H9 (cell line): ENCODE measurements around the gene USB1. TPM values are rescaled to one million over a fixed set of nuclear protein-coding genes. Genes with fewer than 3 reads are reported as not detected.

Experiments
- DNase-seq: peaks from one replicate; pipeline ENCODE4 v3.0.0-alpha.2; 2017
- H2AFZ ChIP-seq: one replicate; pipeline ENCODE4 v1.6.1; 2013; ENCODE audit warnings: mild to moderate bottlenecking, low read length, control low read depth, moderate library complexity
- H2AK5ac ChIP-seq: 2 replicates; pipeline ENCODE4 v1.6.1; 2013; ENCODE audit warnings: low read length, control low read depth, mixed read lengths; ENCODE audit not compliant: insufficient read length
- H2BK120ac ChIP-seq: one replicate; pipeline ENCODE4 v1.6.1; 2013; ENCODE audit warnings: low read depth, mild to moderate bottlenecking, low read length, control low read depth, inconsistent platforms; ENCODE audit not compliant: poor library complexity, severe bottlenecking
- H2BK12ac ChIP-seq: 2 replicates; pipeline ENCODE4 v1.6.1; 2013; ENCODE audit warnings: low read length, control low read depth, mixed read lengths, low read depth; ENCODE audit not compliant: insufficient read length
- H2BK15ac ChIP-seq: 2 replicates; pipeline ENCODE4 v1.6.1; 2013; ENCODE audit warnings: low read depth, low read length, control low read depth
- H2BK20ac ChIP-seq: one replicate; pipeline ENCODE4 v1.6.1; 2013; ENCODE audit warnings: low read depth, mild to moderate bottlenecking, low read length, control low read depth, inconsistent platforms; ENCODE audit not compliant: poor library complexity, severe bottlenecking
- H2BK5ac ChIP-seq: 2 replicates; pipeline ENCODE4 v1.6.1; 2013; ENCODE audit warnings: low read length, control low read depth, mixed read lengths; ENCODE audit not compliant: insufficient read length
- H3K14ac ChIP-seq: 2 replicates; pipeline ENCODE4 v1.6.1; 2013; ENCODE audit warnings: low read length, control low read depth; ENCODE audit not compliant: insufficient read depth
- H3K18ac ChIP-seq: 2 replicates; pipeline ENCODE4 v1.6.1; 2013; ENCODE audit warnings: low read depth, mild to moderate bottlenecking, mixed read lengths, low read length, control low read depth; ENCODE audit not compliant: insufficient read length
- H3K23ac ChIP-seq: 2 replicates; pipeline ENCODE4 v1.6.1; 2013; ENCODE audit warnings: low read length, control low read depth, mixed read lengths, low read depth; ENCODE audit not compliant: insufficient read length
- H3K23me2 ChIP-seq: 2 replicates; pipeline ENCODE4 v1.6.1; 2013; ENCODE audit warnings: low read depth, mild to moderate bottlenecking, mixed read lengths, low read length, control low read depth; ENCODE audit not compliant: insufficient read length, poor library complexity, severe bottlenecking
- H3K27ac ChIP-seq: 2 replicates; pipeline ENCODE4 v1.5.1; 2013; ENCODE audit warnings: low read length, control low read depth, mixed read lengths, low read depth; ENCODE audit not compliant: insufficient read length
- H3K27me3 ChIP-seq: 2 replicates; pipeline ENCODE4 v1.6.1; 2013; ENCODE audit warnings: low read length, control low read depth, inconsistent platforms; ENCODE audit not compliant: insufficient read depth
- H3K4ac ChIP-seq: 2 replicates; pipeline ENCODE4 v1.6.1; 2013; ENCODE audit warnings: low read depth, mild to moderate bottlenecking, control low read depth, inconsistent platforms, low read length, moderate library complexity
- H3K4me1 ChIP-seq: 2 replicates; pipeline ENCODE4 v1.6.1; 2013; ENCODE audit warnings: low read length, control low read depth, inconsistent platforms; ENCODE audit not compliant: insufficient read depth
- H3K4me2 ChIP-seq: 2 replicates; pipeline ENCODE4 v1.6.1; 2013; ENCODE audit warnings: low read length, control low read depth, mixed read lengths; ENCODE audit not compliant: insufficient read length, insufficient read depth
- H3K56ac ChIP-seq: 2 replicates; pipeline ENCODE4 v1.6.1; 2013; ENCODE audit warnings: low read depth, mild to moderate bottlenecking, mixed read lengths, low read length, control low read depth; ENCODE audit not compliant: insufficient read length
- H3K79me1 ChIP-seq: 2 replicates; pipeline ENCODE4 v1.6.1; 2013; ENCODE audit warnings: low read depth, mild to moderate bottlenecking, moderate library complexity, low read length, control low read depth, inconsistent platforms; ENCODE audit not compliant: insufficient read depth, poor library complexity, severe bottlenecking
- H3K79me2 ChIP-seq: 2 replicates; pipeline ENCODE4 v1.6.1; 2013; ENCODE audit warnings: low read length, control low read depth, inconsistent platforms; ENCODE audit not compliant: insufficient read depth
- H3K9ac ChIP-seq: 2 replicates; pipeline ENCODE4 v1.6.1; 2013; ENCODE audit warnings: low read length, control low read depth, mixed read lengths; ENCODE audit not compliant: insufficient read length; ENCODE audit errors: extremely low read depth
- H3K9me3 ChIP-seq: one replicate; pipeline ENCODE4 v1.6.1; 2013; ENCODE audit warnings: low read depth, low read length, inconsistent platforms; ENCODE audit not compliant: control insufficient read depth
- H3T11ph ChIP-seq: one replicate; pipeline ENCODE4 v1.6.1; 2013; ENCODE audit warnings: mild to moderate bottlenecking, low read length, control low read depth, inconsistent platforms
- H4K20me1 ChIP-seq: one replicate; pipeline ENCODE4 v1.6.1; 2013; ENCODE audit not compliant: control insufficient read depth, insufficient read length, insufficient read depth
- H4K5ac ChIP-seq: 2 replicates; pipeline ENCODE4 v1.6.1; 2013; ENCODE audit warnings: low read depth, mild to moderate bottlenecking, mixed read lengths, low read length, control low read depth; ENCODE audit not compliant: insufficient read length
- H4K8ac ChIP-seq: replicated peaks from 2 replicates; pipeline ENCODE4 v1.6.1; 2013; ENCODE audit warnings: low read length, control low read depth, mixed read lengths, low read depth; ENCODE audit not compliant: insufficient read length
- H4K91ac ChIP-seq: 2 replicates; pipeline ENCODE4 v1.6.1; 2013; ENCODE audit warnings: low read depth, mild to moderate bottlenecking, moderate library complexity, mixed read lengths, low read length, control low read depth; ENCODE audit not compliant: insufficient read length
- H3K27ac Mint-ChIP-seq, 3 experiments: 2 replicates in 2 of 3; 3 replicates in 1 of 3; pipeline ENCODE4 v1.8.0; 2020 to 2021; ENCODE audit warnings: mixed read lengths in 3 of 3, mild to moderate bottlenecking in 1 of 3, moderate library complexity in 1 of 3
- H3K27me3 Mint-ChIP-seq: 2 replicates; pipeline ENCODE4 v1.8.0; 2021; ENCODE audit warnings: low read depth, mild to moderate bottlenecking, moderate library complexity, mixed read lengths
- H3K36me3 Mint-ChIP-seq, 3 experiments: 2 replicates in 2 of 3; 3 replicates in 1 of 3; pipeline ENCODE4 v1.8.0; 2020 to 2021; ENCODE audit warnings: low read depth in 3 of 3, mixed read lengths in 3 of 3; ENCODE audit not compliant: insufficient read depth in 1 of 3
- H3K4me1 Mint-ChIP-seq, 2 experiments: 2 replicates each; pipeline ENCODE4 v1.8.0; 2020; ENCODE audit warnings: mixed read lengths in 2 of 2
- H3K4me3 Mint-ChIP-seq, 2 experiments: 2 replicates in 1 of 2; 3 replicates in 1 of 2; pipeline ENCODE4 v1.8.0; 2020 to 2021; ENCODE audit warnings: mild to moderate bottlenecking in 2 of 2, mixed read lengths in 2 of 2, moderate library complexity in 1 of 2
- H3K9me3 Mint-ChIP-seq, 2 experiments: 2 replicates in 1 of 2; 3 replicates in 1 of 2; pipeline ENCODE4 v1.8.0; 2020; ENCODE audit warnings: mild to moderate bottlenecking in 2 of 2, mixed read lengths in 2 of 2, moderate library complexity in 1 of 2
- CTCF ChIP-seq: fragments of 200-600 bp; sonication (generic); conservative IDR thresholded peaks from 3 replicates; pipeline ENCODE4 v1.8.0; 2021; ENCODE audit warnings: antibody characterized with exemption, mild to moderate bottlenecking
- total RNA-seq: library from RNA; stranded (reverse); gene quantifications from 2 replicates; pipeline ENCODE4 v1.2.1, GENCODE V29; 2021

Gene USB1
- total RNA-seq, 1 experiment from 2014 or later: 65.0 TPM

GRCh38 chr16:57967916-57968315, 33.3 kb upstream of the USB1 start:
- Histone ChIP-seq H2AK5ac (no peak overlapping the region), H3K4me1 (no peaks in the 10 kb centered on the region)

More at GRCh38 chr16:57967916-57968315, 33.3 kb upstream of the USB1 start:
- Histone ChIP-seq H3K18ac (no peak overlapping the region), H4K20me1 (no peaks in the 10 kb centered on the region), H3K27ac (no peak overlapping the region), H2BK15ac (no peak overlapping the region), H4K91ac (no peak overlapping the region), H2BK120ac (no peak overlapping the region), H3K56ac (no peak overlapping the region), H4K5ac (no peak overlapping the region), H2BK5ac (no peak overlapping the region), H2AFZ (no peak overlapping the region), H3K4ac (no peak overlapping the region), H3K9me3 (no peaks in the 10 kb centered on the region), H3K14ac (no peak overlapping the region), H2BK12ac (no peak overlapping the region), H4K8ac (no peak overlapping the region), H3K23ac (no peak overlapping the region), H3K4me2 (no peak overlapping the region), H3K23me2 (no peaks in the 10 kb centered on the region), H3K79me2 (no peaks in the 10 kb centered on the region), H3K79me1 (no peaks in the 10 kb centered on the region), H3K9ac (no peak overlapping the region), H3T11ph (no peak overlapping the region), H3K27me3 (no peaks in the 10 kb centered on the region; the same call in 1 of the 2 replicates), H2BK20ac (no peak overlapping the region)
- no peak for DNase-seq
- Mint-ChIP-seq H3K9me3 (no peaks in the 10 kb centered on the region), H3K4me3 (no peak overlapping the region), H3K27ac (no peak overlapping the region), H3K27me3 (peaks cover 4% of the 10 kb centered on the region), H3K36me3 (no peaks in the 10 kb centered on the region), H3K4me1 (peaks cover 2 to 9% of the 10 kb centered on the region in 2 experiments; a peak in 3 of 4 replicates)
- no peak for TF ChIP-seq CTCF
